ENCODE data around the gene CSRNP3.

CSRNP3 gene

DNA sequence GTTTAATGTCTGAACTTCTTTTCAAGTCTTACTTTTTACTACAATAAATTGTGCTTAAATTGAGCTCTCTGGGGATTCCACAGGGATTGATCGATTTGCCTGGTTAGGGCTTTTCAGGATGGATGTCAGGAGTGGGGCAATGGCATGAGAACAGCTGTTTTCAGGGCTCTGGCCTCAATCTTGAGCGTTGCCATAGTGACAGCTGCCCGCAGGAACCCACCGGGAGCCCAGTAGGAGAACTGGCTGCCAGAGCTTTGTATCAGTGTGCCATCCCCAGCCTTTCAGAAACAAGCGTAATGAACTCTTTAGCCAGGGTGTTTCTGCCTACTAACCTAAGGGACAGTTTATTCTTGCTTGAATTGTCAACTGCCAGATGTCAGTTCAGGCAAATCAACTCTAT lies 231.0 kb downstream of the CSRNP3 start:
- no peak for DNase-seq (ENCODE audit: low read depth)
- no peak overlapping the region for H3K4me3 ChIP-seq (ENCODE audit: low read depth, low read length)
- TF ChIP-seq, protein P1, sequence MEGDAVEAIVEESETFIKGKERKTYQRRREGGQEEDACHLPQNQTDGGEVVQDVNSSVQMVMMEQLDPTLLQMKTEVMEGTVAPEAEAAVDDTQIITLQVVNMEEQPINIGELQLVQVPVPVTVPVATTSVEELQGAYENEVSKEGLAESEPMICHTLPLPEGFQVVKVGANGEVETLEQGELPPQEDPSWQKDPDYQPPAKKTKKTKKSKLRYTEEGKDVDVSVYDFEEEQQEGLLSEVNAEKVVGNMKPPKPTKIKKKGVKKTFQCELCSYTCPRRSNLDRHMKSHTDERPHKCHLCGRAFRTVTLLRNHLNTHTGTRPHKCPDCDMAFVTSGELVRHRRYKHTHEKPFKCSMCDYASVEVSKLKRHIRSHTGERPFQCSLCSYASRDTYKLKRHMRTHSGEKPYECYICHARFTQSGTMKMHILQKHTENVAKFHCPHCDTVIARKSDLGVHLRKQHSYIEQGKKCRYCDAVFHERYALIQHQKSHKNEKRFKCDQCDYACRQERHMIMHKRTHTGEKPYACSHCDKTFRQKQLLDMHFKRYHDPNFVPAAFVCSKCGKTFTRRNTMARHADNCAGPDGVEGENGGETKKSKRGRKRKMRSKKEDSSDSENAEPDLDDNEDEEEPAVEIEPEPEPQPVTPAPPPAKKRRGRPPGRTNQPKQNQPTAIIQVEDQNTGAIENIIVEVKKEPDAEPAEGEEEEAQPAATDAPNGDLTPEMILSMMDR (IDR thresholded peaks at IDR 0.05; ENCODE audit: low read depth, low read length, missing control alignments) = no peak

DNA sequence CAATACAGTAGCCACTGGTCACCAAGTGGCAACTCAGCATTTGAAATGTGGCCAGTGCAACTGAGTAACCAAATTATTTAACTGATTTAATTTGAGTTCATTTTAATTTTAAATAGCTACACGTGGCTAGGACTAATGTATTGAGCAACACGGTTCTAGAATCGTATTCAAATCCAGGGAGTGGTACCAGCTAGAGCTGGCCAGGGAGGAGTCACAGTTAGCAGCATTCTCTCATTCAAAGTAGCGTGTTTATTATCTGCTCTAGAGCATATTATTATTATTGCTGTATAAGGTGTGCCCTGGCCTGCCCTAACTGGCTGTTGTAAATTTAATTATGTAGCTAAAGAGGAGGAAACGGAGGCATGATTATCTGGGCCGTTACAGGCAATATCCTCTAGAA lies 231.6 kb downstream of the CSRNP3 start:
- H3K4me3 ChIP-seq (ENCODE audit: low read depth, low read length) = no peak overlapping the region
- TF ChIP-seq, protein P1 (IDR thresholded peaks at IDR 0.05; ENCODE audit: low read depth, low read length, missing control alignments) = no peak
- DNase-seq (ENCODE audit: low read depth) = no peak

DNA sequence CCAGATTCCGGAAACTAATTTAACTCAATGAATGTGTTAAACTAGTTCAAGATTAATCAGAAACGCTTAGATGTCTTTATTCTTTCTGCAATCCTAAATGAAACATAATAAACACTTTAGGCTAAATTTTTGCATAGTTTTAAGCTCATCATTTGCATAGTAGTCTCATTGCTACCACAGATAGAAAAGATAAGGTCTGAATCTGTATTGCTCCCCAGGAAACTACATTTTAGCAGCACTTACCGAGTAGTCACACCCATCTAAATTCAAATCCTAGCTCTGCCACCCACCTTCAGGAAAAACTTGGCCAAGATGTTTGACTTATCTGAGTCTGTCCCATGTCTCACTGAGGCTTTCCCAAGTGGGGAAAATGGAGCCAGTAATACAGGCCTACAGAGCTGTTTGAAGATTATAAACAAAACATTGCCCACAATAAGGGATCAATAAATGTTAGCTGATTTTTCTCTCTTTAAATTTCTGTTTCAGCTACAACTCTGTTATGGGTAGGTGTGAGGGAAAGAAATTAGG lies 237.5 kb downstream of the CSRNP3 start:
- no peak overlapping the region for H3K4me3 ChIP-seq (ENCODE audit: low read depth, low read length)
- TF ChIP-seq, protein P1 (IDR thresholded peaks at IDR 0.05; ENCODE audit: low read depth, low read length, missing control alignments) = no peak
- DNase-seq (ENCODE audit: low read depth) = no peak

DNA sequence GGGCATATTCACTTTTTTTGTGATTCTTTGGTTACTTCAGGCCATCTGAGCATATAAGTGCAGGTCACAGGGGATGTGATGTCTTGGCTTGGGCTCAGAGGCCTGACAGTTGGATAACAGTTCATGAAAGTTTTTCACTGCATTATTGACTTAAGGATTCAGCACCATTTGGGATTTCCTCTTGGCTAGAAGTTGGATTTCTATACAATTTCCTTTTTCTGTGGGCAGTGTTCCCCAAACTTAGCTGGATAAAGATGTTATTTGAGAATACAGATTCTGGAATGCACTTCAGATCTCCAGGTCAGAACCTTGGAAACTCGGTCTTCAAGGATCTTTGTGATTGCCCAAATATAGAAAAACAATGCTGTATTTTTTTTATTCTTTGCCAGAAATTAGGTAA lies 246.6 kb downstream of the CSRNP3 start:
- TF ChIP-seq, protein P1 (IDR thresholded peaks at IDR 0.05; ENCODE audit: low read depth, low read length, missing control alignments) = no peak
- DNase-seq (ENCODE audit: low read depth) = no peak
- no peak overlapping the region for H3K4me3 ChIP-seq (ENCODE audit: low read depth, low read length)

DNA sequence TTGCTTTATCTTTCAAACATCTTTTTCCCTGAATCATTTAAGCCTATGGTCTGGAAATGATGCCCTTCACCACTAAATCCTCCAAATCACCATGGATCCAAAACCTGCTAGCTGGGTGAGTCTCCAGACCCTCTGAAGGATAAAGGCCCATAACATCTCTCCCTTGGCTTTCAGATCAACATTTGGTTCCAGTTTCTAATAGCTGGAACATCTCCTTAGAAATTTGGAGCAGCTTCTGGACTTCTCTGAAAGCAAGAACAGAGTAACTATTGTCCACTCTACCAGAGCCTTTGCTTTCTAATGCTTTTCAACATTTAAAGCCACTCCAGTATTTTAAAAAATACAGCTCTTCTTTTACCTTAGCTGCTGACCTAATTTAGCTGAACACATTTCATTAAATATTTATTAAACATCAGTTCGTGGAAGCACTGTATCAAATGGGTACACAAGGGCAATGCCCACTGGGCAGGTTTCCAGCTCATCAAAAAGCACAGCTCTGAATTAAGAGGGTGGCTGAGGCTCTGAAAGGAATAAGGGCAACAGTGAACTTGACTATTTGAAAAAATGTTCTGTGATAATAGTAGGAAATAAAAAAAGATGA lies 249.2 kb downstream of the CSRNP3 start:
- TF ChIP-seq, protein P1 (IDR thresholded peaks at IDR 0.05; ENCODE audit: low read depth, low read length, missing control alignments) = no peak
- no peak overlapping the region for H3K4me3 ChIP-seq (ENCODE audit: low read depth, low read length)
- no peak for DNase-seq (ENCODE audit: low read depth)

DNA sequence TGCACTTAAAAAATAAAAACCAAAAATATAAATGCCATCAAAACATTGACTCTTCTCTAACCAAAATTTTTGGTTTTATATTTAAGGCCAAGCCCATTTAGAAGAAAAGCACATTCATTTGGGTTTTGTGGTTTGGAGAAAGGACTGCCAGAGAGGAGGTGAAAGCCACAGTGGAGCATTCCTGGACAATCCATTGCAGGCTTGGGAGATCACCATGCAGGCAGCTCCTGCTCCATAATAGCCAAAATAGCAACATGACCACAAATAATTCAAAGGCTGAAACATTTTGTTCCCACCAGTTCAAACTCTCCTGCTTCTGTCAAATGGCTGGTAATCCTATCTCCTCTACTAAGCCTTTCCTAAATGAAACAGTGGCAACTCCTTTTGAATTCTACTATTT lies 251.0 kb downstream of the CSRNP3 start:
- DNase-seq (ENCODE audit: low read depth) = no peak
- TF ChIP-seq, protein P1 (IDR thresholded peaks at IDR 0.05; ENCODE audit: low read depth, low read length, missing control alignments) = no peak
- no peak overlapping the region for H3K4me3 ChIP-seq (ENCODE audit: low read depth, low read length)

DNA sequence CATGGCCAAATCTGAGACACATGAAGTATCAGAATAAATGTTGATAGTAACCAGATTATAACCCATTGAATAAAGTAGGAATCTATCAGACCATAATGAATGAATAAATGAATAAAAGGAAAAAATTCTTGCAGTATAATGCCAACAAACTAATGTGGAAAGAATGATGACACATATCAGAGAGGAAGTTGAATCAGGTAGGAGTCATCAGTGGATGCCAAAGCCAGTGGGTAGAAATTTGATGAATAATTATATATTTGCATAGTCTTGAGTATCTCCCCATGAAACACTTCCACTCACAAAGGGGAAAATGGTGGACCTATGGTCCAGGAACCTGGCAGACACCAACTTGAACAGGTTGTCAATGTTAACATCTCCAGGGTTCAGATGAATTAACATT lies 255.9 kb downstream of the CSRNP3 start:
- DNase-seq (ENCODE audit: low read depth) = no peak
- TF ChIP-seq, protein P1 (IDR thresholded peaks at IDR 0.05; ENCODE audit: low read depth, low read length, missing control alignments) = no peak
- H3K4me3 ChIP-seq (ENCODE audit: low read depth, low read length) = no peak overlapping the region

Data from GM12864 (cell line).